Mesenchymal stem cell (in vitro differentiated cells and primary cell): ENCODE data around the gene GUCY2D.

ENCODE experiments used
- DNase-seq: peaks from one replicate; pipeline ENCODE4 v3.0.0-alpha.2; 2013
- H2AFZ ChIP-seq: one replicate; pipeline ENCODE4 v1.6.1; 2013; ENCODE audit warnings: low read depth, mild to moderate bottlenecking, control low read depth, inconsistent platforms, low read length, moderate library complexity
- H2AK5ac ChIP-seq: 2 replicates; pipeline ENCODE4 v1.6.1; 2013; ENCODE audit warnings: low read length, moderate library complexity, mild to moderate bottlenecking, inconsistent platforms; ENCODE audit not compliant: severe bottlenecking
- H2BK120ac ChIP-seq: one replicate; pipeline ENCODE4 v1.6.1; 2013; ENCODE audit warnings: low read depth, mild to moderate bottlenecking, inconsistent platforms, low read length, moderate library complexity
- H2BK12ac ChIP-seq, 2 experiments: one replicate each; pipeline ENCODE4 v1.6.1; 2013; ENCODE audit warnings: inconsistent platforms in 2 of 2, low read length in 2 of 2, mild to moderate bottlenecking in 2 of 2, moderate library complexity in 2 of 2, control low read depth in 1 of 2
- H2BK15ac ChIP-seq: one replicate; pipeline ENCODE4 v1.6.1; 2013; ENCODE audit warnings: mild to moderate bottlenecking, low read depth, inconsistent platforms; ENCODE audit not compliant: poor library complexity, severe bottlenecking
- H2BK5ac ChIP-seq: 2 replicates; pipeline ENCODE4 v1.6.1; 2013; ENCODE audit warnings: low read depth, mild to moderate bottlenecking, low read length, control low read depth, inconsistent platforms; ENCODE audit not compliant: poor library complexity, severe bottlenecking
- H3K14ac ChIP-seq, 2 experiments: one replicate each; pipeline ENCODE4 v1.6.1; 2013; ENCODE audit warnings: inconsistent platforms in 2 of 2, low read length in 2 of 2, control low read depth in 1 of 2, mild to moderate bottlenecking in 1 of 2, moderate library complexity in 1 of 2
- H3K18ac ChIP-seq, 2 experiments: one replicate each; pipeline ENCODE4 v1.6.1; 2013; ENCODE audit warnings: inconsistent platforms in 2 of 2, low read length in 2 of 2, control low read depth in 1 of 2, low read depth in 1 of 2, mild to moderate bottlenecking in 1 of 2
- H3K23ac ChIP-seq, 2 experiments: one replicate each; pipeline ENCODE4 v1.6.1; 2013; ENCODE audit warnings: inconsistent platforms in 2 of 2, low read length in 2 of 2, mild to moderate bottlenecking in 2 of 2, moderate library complexity in 2 of 2, control low read depth in 1 of 2
- H3K27ac ChIP-seq: 2 replicates; pipeline ENCODE4 v1.5.1; 2013; ENCODE audit warnings: mild to moderate bottlenecking, moderate library complexity, low read length, control low read depth, inconsistent platforms; ENCODE audit not compliant: poor library complexity, severe bottlenecking
- H3K27me3 ChIP-seq, 2 experiments: 2 replicates each; pipeline versions ENCODE4 v1.6.1 to v1.7.0; 2013; ENCODE audit warnings: low read length in 2 of 2, mild to moderate bottlenecking in 2 of 2, moderate library complexity in 2 of 2, control low read depth in 1 of 2, inconsistent platforms in 1 of 2; ENCODE audit not compliant: control insufficient read depth in 1 of 2, insufficient read depth in 1 of 2
- H3K36me3 ChIP-seq, 2 experiments: 2 replicates each; pipeline versions ENCODE4 v1.6.1 to v1.7.0; 2013; ENCODE audit warnings: low read length in 2 of 2, control low read depth in 1 of 2, inconsistent platforms in 1 of 2, low read depth in 1 of 2, mild to moderate bottlenecking in 1 of 2; ENCODE audit not compliant: insufficient read depth in 2 of 2, control insufficient read depth in 1 of 2
- H3K4ac ChIP-seq, 2 experiments: one replicate each; pipeline ENCODE4 v1.6.1; 2013; ENCODE audit warnings: inconsistent platforms in 2 of 2, low read length in 2 of 2, mild to moderate bottlenecking in 2 of 2, moderate library complexity in 2 of 2, control low read depth in 1 of 2, low read depth in 1 of 2
- H3K4me1 ChIP-seq: 2 replicates; pipeline ENCODE4 v1.6.1; 2013; ENCODE audit warnings: low read depth, low read length, control low read depth; ENCODE audit not compliant: control insufficient read depth, insufficient read depth
- H3K4me2 ChIP-seq: 2 replicates; pipeline ENCODE4 v1.6.1; 2013; ENCODE audit warnings: low read length, mild to moderate bottlenecking, inconsistent platforms; ENCODE audit not compliant: poor library complexity, severe bottlenecking
- H3K4me3 ChIP-seq, 2 experiments: 2 replicates each; pipeline versions ENCODE4 v1.5.1 to v1.7.0; 2013; ENCODE audit warnings: low read length in 2 of 2, mild to moderate bottlenecking in 2 of 2, control low read depth in 1 of 2, low read depth in 1 of 2; ENCODE audit not compliant: insufficient read depth in 1 of 2
- H3K79me1 ChIP-seq: replicated peaks from 2 replicates; pipeline ENCODE4 v1.6.1; 2013; ENCODE audit warnings: mild to moderate bottlenecking, control low read depth, low read length, inconsistent platforms; ENCODE audit not compliant: poor library complexity, severe bottlenecking
- H3K9ac ChIP-seq: 2 replicates; pipeline ENCODE4 v1.7.0; 2013; ENCODE audit warnings: mild to moderate bottlenecking, low read length, moderate library complexity
- H3K9me3 ChIP-seq: 2 replicates; pipeline ENCODE4 v1.7.0; 2013; ENCODE audit warnings: mild to moderate bottlenecking, low read length; ENCODE audit not compliant: control insufficient read depth
- H4K8ac ChIP-seq: one replicate; pipeline ENCODE4 v1.6.1; 2013; ENCODE audit warnings: inconsistent platforms, mild to moderate bottlenecking, low read length, moderate library complexity
- H4K91ac ChIP-seq: one replicate; pipeline ENCODE4 v1.6.1; 2013; ENCODE audit warnings: mild to moderate bottlenecking, low read length, inconsistent platforms
- WGBS: methylation state at CpG from one replicate; pipeline ENCODE4 v1.1.7; 2013; ENCODE audit warnings: mixed read lengths; 5-methylcytosine and 5-hydroxymethylcytosine counted together

The GUCY2D gene

DNA sequence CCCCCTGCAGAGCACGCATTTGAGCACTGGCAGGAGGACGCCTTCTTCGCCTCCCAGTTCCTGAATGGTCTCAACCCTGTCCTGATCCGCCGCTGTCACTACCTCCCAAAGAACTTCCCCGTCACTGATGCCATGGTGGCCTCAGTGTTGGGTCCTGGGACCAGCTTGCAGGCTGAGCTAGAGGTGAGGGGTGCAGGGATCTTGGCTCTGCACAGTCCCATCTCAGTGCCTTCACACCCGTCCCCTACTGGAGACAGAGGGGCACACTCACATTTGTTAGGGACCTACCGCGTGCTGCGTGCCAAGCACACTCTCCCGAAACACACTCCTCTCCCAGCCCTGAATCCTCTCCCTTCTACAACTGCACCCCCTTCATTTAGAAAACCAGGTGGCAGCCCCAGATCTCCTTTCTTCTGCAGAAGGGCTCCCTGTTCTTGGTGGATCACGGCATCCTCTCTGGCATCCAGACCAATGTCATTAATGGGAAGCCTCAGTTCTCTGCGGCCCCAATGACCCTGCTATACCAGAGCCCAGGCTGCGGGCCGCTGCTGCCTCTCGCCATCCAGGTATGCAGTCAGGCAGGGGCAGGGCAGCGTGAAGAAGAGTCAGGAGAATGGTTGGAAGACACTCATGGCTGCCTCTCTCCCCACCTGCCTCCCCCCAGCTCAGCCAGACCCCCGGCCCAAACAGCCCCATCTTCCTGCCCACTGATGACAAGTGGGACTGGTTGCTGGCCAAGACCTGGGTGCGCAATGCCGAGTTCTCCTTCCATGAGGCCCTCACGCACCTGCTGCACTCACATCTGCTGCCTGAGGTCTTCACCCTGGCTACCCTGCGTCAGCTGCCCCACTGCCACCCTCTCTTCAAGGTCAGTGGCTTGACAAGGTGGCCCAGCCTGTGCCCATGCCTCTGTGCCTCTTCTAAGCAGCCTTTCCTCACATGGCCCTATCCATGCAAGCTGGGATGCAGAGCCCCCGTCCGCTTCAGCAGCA, 42.7 kb downstream of the GUCY2D start:
- H3K23ac ChIP-seq, result peak overlapping the region in 1 of 2 experiments; percentile 79
- no peak overlapping the region for H2AK5ac ChIP-seq
- no peak overlapping the region for H3K4ac ChIP-seq
- H2AFZ ChIP-seq, result no peak overlapping the region
- 78% methylated on average over 23 of the region's 24 CpGs for WGBS
- H3K4me2 ChIP-seq, result no peak overlapping the region
- no peaks in the 10 kb centered on the region for H3K36me3 ChIP-seq
- H4K8ac ChIP-seq, result no peak overlapping the region
- no peak overlapping the region for H3K9ac ChIP-seq
- H3K14ac ChIP-seq, result no peak overlapping the region
- H3K27ac ChIP-seq, result no peak overlapping the region
- no peak overlapping the region for H3K18ac ChIP-seq
- H2BK120ac ChIP-seq, result no peak overlapping the region
- no peak overlapping the region for H3K4me3 ChIP-seq
- H4K91ac ChIP-seq, result no peak overlapping the region
- no peaks in the 10 kb centered on the region for H3K79me1 ChIP-seq
- peaks cover 38 to 41% of the 10 kb centered on the region in 2 experiments for H3K27me3 ChIP-seq
- no peak for DNase-seq
- no peak overlapping the region for H2BK5ac ChIP-seq
- no peaks in the 10 kb centered on the region for H3K9me3 ChIP-seq
- H3K4me1 ChIP-seq, result no peaks in the 10 kb centered on the region
- H2BK15ac ChIP-seq, result no peak overlapping the region
- H2BK12ac ChIP-seq, result no peak overlapping the region

DNA sequence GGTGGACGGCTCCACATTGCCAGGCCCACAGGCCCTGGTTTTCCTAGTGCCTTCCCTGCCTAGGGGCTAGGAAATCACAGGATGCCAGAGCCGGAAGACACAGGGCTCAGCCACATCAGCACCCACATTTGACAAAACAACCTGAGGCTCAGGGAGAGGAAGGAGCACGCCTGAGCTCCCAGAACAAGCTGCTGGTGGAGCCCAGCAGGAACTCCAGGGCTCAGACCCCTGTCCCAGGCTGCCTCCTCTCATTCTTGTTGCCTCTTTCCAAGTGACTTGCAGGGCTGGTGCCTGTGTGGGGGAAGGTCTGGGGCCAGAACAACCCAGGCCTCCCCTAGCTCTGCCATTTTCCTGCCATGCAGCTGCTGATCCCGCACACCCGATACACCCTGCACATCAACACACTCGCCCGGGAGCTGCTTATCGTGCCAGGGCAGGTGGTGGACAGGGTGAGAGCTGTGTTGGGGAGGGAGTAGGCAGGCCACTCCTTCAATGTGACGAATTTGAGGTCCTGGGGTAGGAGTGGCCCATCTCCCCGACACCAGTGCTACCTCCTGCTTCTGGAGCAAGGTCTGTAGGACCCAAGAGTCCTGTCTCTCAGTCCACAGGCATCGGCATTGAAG, 44.0 kb downstream of the GUCY2D start:
- Histone ChIP-seq H3K4ac (no peak overlapping the region), H3K4me1 (no peaks in the 10 kb centered on the region), H3K27ac (no peak overlapping the region), H3K27me3 (peaks cover 29 to 50% of the 10 kb centered on the region in 2 experiments), H3K9ac (no peak overlapping the region), H3K18ac (no peak overlapping the region), H2BK15ac (peak overlapping the region; percentile 26), H2BK5ac (no peak overlapping the region), H3K4me2 (no peak overlapping the region), H3K79me1 (no peaks in the 10 kb centered on the region), H3K14ac (no peak overlapping the region), H3K4me3 (no peak overlapping the region), H2BK12ac (no peak overlapping the region), H4K8ac (no peak overlapping the region), H2BK120ac (no peak overlapping the region), H2AFZ (no peak overlapping the region), H3K36me3 (no peaks in the 10 kb centered on the region), H2AK5ac (no peak overlapping the region), H3K23ac (no peak overlapping the region), H3K9me3 (no peaks in the 10 kb centered on the region), H4K91ac (no peak overlapping the region)
- 79% methylated on average over 8 of the region's 11 CpGs for WGBS
- no peak for DNase-seq

- Histone ChIP-seq H3K27ac (no peak overlapping the region), H2BK5ac (no peak overlapping the region), H4K8ac (no peak overlapping the region), H3K4me2 (no peak overlapping the region), H3K4me1 (no peaks in the 10 kb centered on the region), H3K79me1 (no peaks in the 10 kb centered on the region), H3K14ac (no peak overlapping the region), H2AK5ac (no peak overlapping the region), H3K36me3 (no peaks in the 10 kb centered on the region), H3K23ac (no peak overlapping the region), H3K4ac (no peak overlapping the region), H3K27me3 (peaks cover 36 to 57% of the 10 kb centered on the region in 2 experiments), H2AFZ (no peak overlapping the region), H4K91ac (no peak overlapping the region), H2BK120ac (no peak overlapping the region), H3K4me3 (no peak overlapping the region), H2BK15ac (no peak overlapping the region), H3K9ac (no peak overlapping the region), H2BK12ac (no peak overlapping the region), H3K18ac (no peak overlapping the region), H3K9me3 (no peaks in the 10 kb centered on the region)
- no peak for DNase-seq
- WGBS, result 83% methylated on average over 24 of the region's 24 CpGs
These were observed 44.7 kb downstream of the GUCY2D start for GRCh38 chr17:8046929-8047768.

DNA sequence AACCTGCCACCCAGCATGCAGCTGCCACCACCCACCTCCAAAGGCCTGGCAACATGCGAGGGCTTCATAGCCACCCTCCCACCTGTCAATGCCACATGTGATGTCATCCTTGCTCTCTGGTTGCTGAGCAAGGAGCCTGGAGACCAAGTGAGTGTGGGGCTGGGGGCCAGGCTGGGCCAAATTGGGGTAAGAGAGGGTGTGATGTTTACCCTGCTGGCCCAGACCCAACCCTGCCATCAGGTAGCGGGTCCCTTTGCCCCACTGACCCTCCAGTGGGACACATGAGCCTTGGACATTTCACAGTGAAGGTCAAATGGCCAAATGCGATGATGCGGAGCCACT, 45.3 kb downstream of the GUCY2D start:
- no peaks in the 10 kb centered on the region for H3K4me1 ChIP-seq
- no peak overlapping the region for H2BK12ac ChIP-seq
- H3K14ac ChIP-seq, result no peak overlapping the region
- no peak for DNase-seq
- peak overlapping the region; percentile 6 for H4K91ac ChIP-seq
- no peak overlapping the region for H3K23ac ChIP-seq
- H3K27me3 ChIP-seq, result peaks cover 40 to 62% of the 10 kb centered on the region in 2 experiments
- 99% methylated on average over 3 of the region's 4 CpGs for WGBS
- H3K36me3 ChIP-seq, result no peaks in the 10 kb centered on the region
- no peaks in the 10 kb centered on the region for H3K79me1 ChIP-seq
- H3K27ac ChIP-seq, result no peak overlapping the region
- no peak overlapping the region for H2AK5ac ChIP-seq
- no peaks in the 10 kb centered on the region for H3K9me3 ChIP-seq
- no peak overlapping the region for H3K18ac ChIP-seq
- no peak overlapping the region for H2BK5ac ChIP-seq
- H2BK120ac ChIP-seq, result no peak overlapping the region
- H2AFZ ChIP-seq, result no peak overlapping the region
- no peak overlapping the region for H3K4me2 ChIP-seq
- no peak overlapping the region for H3K4ac ChIP-seq
- H4K8ac ChIP-seq, result no peak overlapping the region
- no peak overlapping the region for H3K9ac ChIP-seq
- H3K4me3 ChIP-seq, result no peak overlapping the region
- H2BK15ac ChIP-seq, result no peak overlapping the region
